Panc1 (cell line): ENCODE results near the gene GPR87.

Source experiments
- POLR2AphosphoS5 ChIP-seq: IDR thresholded peaks from 2 replicates; pipeline ENCODE4 v1.6.1; 2012; ENCODE audit warnings: mild to moderate bottlenecking, low read depth, low read length, moderate library complexity
- SIN3A ChIP-seq: IDR thresholded peaks from 2 replicates; pipeline ENCODE4 v1.6.1; 2012; ENCODE audit warnings: low read depth, mild to moderate bottlenecking, low read length, moderate library complexity, borderline replicate concordance; ENCODE audit not compliant: insufficient read depth
- TCF7L2 ChIP-seq: IDR thresholded peaks from 2 replicates; pipeline ENCODE4 v1.6.1; 2011; ENCODE audit warnings: mild to moderate bottlenecking, low read depth, low read length, inconsistent platforms
- TF ChIP-seq, protein P1 (sequence below): fragments of 450-650 bp; IDR thresholded peaks from 2 replicates; pipeline ENCODE4 v1.5.1; 2017; ENCODE audit warnings: mild to moderate bottlenecking
- TF ChIP-seq, protein P2 (sequence below), 2 experiments: IDR thresholded peaks; 2 replicates each; pipeline ENCODE4 v1.6.1; 2011 to 2012; ENCODE audit warnings: low read depth in 2 of 2, control low read depth in 1 of 2, low read length in 1 of 2, mild to moderate bottlenecking in 1 of 2, moderate library complexity in 1 of 2; ENCODE audit not compliant: insufficient read depth in 1 of 2

DNA sequence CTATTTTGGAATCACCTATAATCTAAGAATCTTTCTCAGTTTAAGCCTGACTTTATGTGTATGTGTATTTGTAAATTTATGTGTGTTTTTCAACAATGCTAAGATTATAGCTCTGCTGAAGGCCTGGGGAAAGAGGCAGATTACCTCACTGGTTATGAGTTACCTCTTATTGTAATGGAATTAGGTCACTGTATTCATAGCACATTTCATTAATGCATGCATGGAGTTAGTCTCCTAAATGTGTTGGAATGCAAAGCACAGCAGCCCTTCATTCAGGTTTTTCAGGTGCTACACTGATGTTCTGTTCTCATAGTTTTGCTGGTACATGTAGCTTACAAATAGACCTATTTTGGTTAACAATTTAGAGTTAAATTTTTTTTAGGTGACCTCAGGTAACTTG lies 9.5 kb downstream of the GPR87 start:
- TF ChIP-seq, protein P1, sequence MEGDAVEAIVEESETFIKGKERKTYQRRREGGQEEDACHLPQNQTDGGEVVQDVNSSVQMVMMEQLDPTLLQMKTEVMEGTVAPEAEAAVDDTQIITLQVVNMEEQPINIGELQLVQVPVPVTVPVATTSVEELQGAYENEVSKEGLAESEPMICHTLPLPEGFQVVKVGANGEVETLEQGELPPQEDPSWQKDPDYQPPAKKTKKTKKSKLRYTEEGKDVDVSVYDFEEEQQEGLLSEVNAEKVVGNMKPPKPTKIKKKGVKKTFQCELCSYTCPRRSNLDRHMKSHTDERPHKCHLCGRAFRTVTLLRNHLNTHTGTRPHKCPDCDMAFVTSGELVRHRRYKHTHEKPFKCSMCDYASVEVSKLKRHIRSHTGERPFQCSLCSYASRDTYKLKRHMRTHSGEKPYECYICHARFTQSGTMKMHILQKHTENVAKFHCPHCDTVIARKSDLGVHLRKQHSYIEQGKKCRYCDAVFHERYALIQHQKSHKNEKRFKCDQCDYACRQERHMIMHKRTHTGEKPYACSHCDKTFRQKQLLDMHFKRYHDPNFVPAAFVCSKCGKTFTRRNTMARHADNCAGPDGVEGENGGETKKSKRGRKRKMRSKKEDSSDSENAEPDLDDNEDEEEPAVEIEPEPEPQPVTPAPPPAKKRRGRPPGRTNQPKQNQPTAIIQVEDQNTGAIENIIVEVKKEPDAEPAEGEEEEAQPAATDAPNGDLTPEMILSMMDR = no peak
- TF ChIP-seq SIN3A (no peak), POLR2AphosphoS5 (no peak), TCF7L2 (no peak)
- TF ChIP-seq, protein P2, sequence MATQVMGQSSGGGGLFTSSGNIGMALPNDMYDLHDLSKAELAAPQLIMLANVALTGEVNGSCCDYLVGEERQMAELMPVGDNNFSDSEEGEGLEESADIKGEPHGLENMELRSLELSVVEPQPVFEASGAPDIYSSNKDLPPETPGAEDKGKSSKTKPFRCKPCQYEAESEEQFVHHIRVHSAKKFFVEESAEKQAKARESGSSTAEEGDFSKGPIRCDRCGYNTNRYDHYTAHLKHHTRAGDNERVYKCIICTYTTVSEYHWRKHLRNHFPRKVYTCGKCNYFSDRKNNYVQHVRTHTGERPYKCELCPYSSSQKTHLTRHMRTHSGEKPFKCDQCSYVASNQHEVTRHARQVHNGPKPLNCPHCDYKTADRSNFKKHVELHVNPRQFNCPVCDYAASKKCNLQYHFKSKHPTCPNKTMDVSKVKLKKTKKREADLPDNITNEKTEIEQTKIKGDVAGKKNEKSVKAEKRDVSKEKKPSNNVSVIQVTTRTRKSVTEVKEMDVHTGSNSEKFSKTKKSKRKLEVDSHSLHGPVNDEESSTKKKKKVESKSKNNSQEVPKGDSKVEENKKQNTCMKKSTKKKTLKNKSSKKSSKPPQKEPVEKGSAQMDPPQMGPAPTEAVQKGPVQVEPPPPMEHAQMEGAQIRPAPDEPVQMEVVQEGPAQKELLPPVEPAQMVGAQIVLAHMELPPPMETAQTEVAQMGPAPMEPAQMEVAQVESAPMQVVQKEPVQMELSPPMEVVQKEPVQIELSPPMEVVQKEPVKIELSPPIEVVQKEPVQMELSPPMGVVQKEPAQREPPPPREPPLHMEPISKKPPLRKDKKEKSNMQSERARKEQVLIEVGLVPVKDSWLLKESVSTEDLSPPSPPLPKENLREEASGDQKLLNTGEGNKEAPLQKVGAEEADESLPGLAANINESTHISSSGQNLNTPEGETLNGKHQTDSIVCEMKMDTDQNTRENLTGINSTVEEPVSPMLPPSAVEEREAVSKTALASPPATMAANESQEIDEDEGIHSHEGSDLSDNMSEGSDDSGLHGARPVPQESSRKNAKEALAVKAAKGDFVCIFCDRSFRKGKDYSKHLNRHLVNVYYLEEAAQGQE (IDR thresholded peaks at IDR 0.05; ENCODE audit: insufficient read depth in 1 of 2, low read depth in 2 of 2, low read length in 1 of 2) = no peak
